HG02623 (cell line): ENCODE results near the gene FGF9.

Experiments
- ATAC-seq: cut with Tn5 transposase; IDR thresholded peaks from one replicate; pipeline ENCODE4 v1.9.1; 2021; ENCODE audit warnings: moderate library complexity; ENCODE audit not compliant: unreplicated experiment

The FGF9 gene

GRCh38 chr13:21673789-21674489 lies 3.1 kb downstream of the FGF9 start:
- ATAC-seq = peak; percentile 28

DNA sequence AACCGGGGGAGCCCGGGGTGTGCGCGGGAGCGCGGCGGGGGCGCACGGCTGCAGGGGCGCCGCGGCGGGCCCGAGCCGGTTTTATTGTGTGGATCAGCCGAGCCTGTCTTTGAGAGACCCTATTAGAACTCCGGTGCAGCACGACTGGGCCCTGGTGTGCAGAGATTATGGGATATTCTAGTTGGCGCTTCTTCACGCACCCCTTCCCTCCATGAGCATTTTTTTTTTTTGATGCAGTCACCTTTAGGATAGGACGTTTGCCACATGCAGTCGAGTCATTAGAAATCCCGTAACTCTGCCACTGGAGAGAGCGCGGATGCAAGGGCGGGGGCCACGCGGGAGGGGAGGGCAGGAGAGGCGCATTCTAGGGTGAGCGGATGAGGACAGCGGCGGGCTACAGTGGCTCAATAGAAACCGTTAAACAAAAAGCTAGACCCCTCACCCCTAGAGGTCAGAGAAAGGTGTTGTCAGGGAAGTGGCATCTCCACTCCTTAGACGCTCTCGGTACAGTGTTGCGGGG lies 3.7 kb downstream of the FGF9 start:
- no peak for ATAC-seq

- ATAC-seq = no peak
Observed at GRCh38 chr13:21675095-21675991, 4.5 kb downstream of the FGF9 start.

- ATAC-seq = no peak
Observed at GRCh38 chr13:21676611-21677021, 5.7 kb downstream of the FGF9 start.

DNA sequence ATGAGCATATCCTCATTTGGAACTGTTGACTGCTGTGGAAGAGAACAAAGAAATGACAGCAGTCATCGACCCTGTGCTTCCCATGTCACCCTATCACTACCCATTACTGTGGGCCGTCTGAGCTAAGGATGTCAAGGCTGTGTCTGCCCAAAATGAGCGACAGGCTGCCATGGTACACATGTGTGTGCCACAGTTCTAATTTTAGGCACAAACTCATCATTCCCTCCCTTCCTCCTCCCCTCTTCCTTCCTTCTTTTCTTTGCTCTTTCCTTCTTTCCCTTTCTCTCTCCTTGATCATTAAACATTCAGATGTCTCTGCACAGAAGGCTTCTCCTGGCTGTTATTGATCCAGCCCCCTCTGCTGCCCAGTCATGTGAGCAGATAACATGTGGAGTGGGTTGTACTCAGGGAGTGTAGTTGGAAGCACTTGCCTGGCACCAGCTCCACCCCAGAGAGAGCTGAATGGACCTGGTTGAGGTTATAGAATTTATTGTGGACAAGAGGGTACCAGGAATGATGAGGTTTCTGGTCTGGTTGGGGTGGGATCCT lies 6.3 kb downstream of the FGF9 start:
- ATAC-seq = no peak

DNA sequence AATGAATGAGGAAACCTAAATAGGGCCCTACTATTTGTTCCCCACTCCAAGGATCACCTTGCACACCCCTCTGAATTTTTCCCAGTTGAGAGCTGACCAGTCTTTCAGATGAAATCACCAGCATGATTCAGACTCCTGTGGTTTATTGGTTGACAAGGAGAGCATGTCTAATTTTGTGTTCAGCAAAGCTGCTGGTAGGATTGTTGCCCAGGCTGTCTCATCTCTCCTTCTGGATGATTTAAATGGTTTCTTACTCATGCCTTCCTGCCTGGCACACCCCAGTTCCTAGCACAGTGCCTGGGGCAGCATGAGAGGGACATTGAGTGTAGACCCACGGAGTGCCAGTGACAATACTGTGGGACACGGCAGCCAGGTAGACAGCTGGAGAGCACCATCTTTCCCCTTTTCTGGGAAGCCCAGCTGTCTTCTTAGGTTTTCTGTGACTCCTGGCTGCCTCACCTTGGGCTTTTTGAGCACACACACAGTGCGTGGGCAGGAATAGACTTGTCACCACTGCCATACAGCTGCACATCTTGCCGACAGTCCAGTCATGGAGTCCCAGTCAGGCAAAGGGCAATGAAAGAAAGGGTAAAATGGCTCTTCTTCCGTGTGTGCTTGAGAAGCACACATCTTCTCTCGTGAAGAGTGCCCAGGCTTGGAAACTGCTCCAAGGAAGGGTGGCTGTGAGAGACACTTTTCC lies 12.3 kb downstream of the FGF9 start:
- no peak for ATAC-seq

DNA sequence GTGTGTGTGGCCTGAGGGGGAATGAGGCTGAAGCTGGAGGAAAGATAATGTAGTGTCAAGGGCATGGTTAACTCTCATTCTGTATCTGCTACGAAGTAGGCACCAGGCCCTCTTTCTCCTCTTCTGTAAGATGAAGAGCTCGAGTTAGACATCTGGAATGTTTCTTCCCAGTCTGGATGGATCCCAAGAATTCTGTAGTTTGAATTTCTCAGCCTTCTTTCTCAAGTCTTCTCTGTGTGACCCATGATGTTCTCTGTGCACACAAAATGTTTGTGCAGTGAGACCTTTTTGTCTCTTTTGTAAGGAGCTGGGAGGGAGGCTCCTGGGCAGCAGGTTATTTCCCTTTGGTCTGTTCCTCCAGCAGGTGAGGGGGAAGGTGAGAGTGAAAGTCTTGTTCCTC lies 13.7 kb downstream of the FGF9 start:
- no peak for ATAC-seq

GRCh38 chr13:21685485-21686064 lies 14.7 kb downstream of the FGF9 start:
- ATAC-seq = no peak

- peak; percentile 94 for ATAC-seq
Observed at GRCh38 chr13:21686751-21687391, 16.0 kb downstream of the FGF9 start.

GRCh38 chr13:21688056-21688455 lies 17.2 kb downstream of the FGF9 start:
- no peak for ATAC-seq

DNA sequence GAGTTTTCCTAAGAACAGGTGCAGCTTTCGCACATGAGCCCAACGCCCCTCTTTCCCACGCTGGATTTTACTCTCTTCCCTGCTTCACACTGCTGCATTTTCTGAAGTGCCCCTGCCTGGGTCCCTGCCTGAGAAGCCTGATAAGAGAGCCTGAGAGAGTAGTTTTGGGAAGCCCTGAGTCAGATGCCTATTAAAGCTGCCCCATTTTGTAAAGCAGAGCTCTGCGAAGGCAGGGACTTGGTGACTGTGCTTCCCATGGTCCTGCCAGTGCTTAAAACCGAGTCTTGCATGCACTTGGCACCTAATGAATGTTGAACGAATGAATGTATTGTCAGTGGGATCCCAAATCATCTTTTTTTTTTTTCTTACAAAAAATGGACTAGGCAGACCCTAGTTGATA lies 18.2 kb downstream of the FGF9 start:
- no peak for ATAC-seq

GRCh38 chr13:21690955-21691354 lies 20.1 kb downstream of the FGF9 start:
- no peak for ATAC-seq

DNA sequence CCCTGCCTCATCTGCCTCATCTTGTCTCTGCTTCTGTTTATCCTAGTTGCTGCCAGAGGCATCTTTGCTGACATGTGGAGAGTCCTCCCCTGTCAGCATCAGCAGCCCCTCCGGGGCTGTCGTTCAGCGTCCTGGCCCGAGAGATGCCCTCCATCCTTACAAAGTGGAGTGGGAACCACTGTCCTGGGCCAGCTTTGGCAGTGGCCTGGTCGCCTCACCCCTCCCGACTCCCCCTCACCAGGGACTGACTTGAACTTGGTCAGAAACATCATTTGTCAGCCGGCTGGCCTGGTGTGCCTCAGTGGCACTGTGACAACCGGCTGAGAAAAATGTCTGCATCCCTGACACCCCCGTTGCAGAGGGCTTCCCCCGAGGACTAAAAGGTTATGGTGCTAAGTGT lies 20.6 kb downstream of the FGF9 start:
- no peak for ATAC-seq

GRCh38 chr13:21691928-21692327 lies 21.1 kb downstream of the FGF9 start:
- ATAC-seq = no peak

- ATAC-seq = no peak
Observed at GRCh38 chr13:21694831-21695230, 24.0 kb downstream of the FGF9 start.

- no peak for ATAC-seq
Observed at GRCh38 chr13:21695546-21695945, 24.7 kb downstream of the FGF9 start.

DNA sequence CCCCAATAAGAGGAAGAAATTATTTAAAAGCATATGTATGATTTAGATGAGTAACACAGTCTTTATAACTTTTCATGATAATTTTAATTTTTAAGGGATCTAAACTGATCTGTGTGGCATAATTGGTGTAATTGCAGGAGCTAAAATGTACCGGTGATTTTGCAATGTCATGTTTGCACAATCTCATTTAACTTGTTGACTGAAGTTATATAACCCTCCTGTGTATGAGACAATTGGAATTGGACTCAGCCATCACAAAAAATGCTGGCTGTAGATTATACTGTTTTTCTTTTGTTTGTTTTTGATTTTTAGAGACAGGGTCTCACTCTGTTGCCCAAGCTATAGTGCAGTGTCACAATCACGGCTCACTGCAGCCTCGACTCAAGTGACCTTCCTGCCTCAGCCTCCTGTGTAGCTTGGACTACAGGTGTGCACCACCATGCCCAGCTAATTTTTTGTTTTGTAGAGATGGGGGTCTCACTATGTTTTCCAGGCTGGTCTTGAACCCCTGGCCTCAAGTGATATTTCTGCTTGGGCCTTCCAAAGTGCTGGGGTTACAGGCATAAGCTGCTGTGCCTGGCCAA lies 26.1 kb downstream of the FGF9 start:
- ATAC-seq = no peak

DNA sequence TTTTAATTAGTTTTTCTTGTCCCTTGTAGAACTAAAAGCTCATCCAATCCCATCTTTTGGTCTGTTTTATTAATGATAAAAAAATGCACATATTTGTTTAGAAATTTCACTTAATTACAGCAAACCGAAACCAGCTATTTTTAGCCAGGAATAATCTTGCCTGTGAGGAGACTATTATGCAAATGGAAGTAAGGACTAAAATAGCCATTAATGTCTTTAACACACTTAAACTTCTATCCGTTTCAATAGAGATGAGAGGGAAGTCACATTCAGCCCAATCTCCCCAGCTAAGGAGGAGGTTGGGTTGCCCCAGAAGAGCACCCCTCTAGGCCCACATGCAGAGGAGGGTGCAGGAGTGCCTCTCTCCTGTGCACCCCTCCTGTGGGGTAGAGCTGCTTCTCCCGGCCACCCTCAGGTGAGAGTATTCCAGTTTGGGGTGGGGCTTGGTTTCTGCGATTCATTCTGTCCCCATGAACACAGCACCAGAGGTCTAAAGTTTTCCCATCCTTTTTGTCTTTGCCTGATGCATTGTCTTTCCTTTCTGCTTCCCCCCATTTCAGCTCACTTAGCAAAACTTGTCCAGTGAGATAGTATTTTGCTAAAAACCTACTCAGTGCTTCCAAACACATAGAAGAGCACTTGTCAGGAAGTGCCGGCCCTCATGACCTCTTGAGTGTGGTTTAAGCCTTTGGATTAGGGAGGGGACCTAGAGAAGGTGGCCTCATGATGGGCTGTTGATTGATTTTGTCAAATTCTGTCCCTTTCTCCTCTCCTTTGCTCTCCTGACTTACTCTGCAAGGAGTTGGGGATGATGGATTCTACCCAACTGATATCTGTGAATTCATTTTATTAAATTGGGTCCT lies 28.2 kb downstream of the FGF9 start:
- no peak for ATAC-seq

GRCh38 chr13:21701460-21701859 lies 30.6 kb downstream of the FGF9 start:
- no peak for ATAC-seq
